ENCODE data around the gene RRBP1. TPM values are rescaled to one million over a fixed set of nuclear protein-coding genes. Genes with fewer than 3 reads are reported as not detected.

The RRBP1 gene
- polyA plus RNA-seq, 1 donor, result 175 TPM

Other genes starting within 250 kb of the RRBP1 start
- 1.1 TPM for gene BFSP1, start 150.9 kb downstream of the RRBP1 start, polyA plus RNA-seq
- gene DSTN, start 112.2 kb downstream of the RRBP1 start, polyA plus RNA-seq, result 304 TPM
- gene BANF2, start 17.7 kb upstream of the RRBP1 start, polyA plus RNA-seq, result not detected

All from large intestine (tissue), 1 donor.